DOHH2 (cell line): ENCODE measurements around the gene LHX6.

ENCODE experiments used
- EZH2phosphoT487 ChIP-seq: fragments of 200-600 bp; sonication (generic); IDR thresholded peaks from 2 replicates; pipeline ENCODE4 v1.6.1; 2017; ENCODE audit warnings: borderline replicate concordance, mild to moderate bottlenecking, antibody characterized with exemption, low read length, moderate library complexity, mixed read lengths
- TF ChIP-seq, protein P1 (sequence below): fragments of 200-600 bp; sonication (generic); IDR thresholded peaks from one replicate; pipeline ENCODE4 v1.5.1; 2014; ENCODE audit warnings: antibody characterized with exemption, mild to moderate bottlenecking, low read depth, low read length; ENCODE audit not compliant: poor library complexity, severe bottlenecking

DNA sequence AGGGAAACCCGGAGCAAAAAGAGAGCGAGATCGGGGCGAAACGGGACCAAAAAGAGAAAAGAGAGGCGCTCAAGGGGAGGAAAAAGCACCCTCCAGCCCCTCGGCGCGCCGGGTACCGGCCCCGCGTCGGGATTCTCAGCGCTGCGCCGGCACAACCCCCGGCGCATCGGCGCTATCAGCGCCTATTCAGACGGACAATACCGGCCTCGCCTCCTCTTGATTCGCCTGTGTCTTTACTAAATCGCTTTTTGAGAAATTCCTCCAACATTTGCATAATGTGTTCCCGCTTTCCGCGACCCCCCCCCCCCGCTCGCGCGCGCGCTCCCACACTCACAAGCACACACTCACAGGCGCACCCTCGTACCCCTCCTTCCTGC, 578 bp downstream of the LHX6 start:
- TF ChIP-seq EZH2phosphoT487, result no peak
- TF ChIP-seq, protein P1, sequence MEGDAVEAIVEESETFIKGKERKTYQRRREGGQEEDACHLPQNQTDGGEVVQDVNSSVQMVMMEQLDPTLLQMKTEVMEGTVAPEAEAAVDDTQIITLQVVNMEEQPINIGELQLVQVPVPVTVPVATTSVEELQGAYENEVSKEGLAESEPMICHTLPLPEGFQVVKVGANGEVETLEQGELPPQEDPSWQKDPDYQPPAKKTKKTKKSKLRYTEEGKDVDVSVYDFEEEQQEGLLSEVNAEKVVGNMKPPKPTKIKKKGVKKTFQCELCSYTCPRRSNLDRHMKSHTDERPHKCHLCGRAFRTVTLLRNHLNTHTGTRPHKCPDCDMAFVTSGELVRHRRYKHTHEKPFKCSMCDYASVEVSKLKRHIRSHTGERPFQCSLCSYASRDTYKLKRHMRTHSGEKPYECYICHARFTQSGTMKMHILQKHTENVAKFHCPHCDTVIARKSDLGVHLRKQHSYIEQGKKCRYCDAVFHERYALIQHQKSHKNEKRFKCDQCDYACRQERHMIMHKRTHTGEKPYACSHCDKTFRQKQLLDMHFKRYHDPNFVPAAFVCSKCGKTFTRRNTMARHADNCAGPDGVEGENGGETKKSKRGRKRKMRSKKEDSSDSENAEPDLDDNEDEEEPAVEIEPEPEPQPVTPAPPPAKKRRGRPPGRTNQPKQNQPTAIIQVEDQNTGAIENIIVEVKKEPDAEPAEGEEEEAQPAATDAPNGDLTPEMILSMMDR, result no peak
